Urinary bladder (tissue), 4 donors: ENCODE measurements around the gene IPPK. TPM values are rescaled to one million over a fixed set of nuclear protein-coding genes. Genes with fewer than 3 reads are reported as not detected.

Experiments
- DNase-seq: peaks from one replicate; pipeline ENCODE4 v3.0.0-alpha.2; 2015; ENCODE audit errors: extremely low spot score
- H3K27ac ChIP-seq: one replicate; pipeline ENCODE4 v1.5.1; 2013; ENCODE audit warnings: low read depth, mild to moderate bottlenecking, moderate library complexity
- H3K36me3 ChIP-seq: one replicate; pipeline ENCODE4 v1.6.1; 2013; ENCODE audit warnings: mild to moderate bottlenecking, moderate library complexity; ENCODE audit not compliant: insufficient read depth
- H3K4me1 ChIP-seq: one replicate; pipeline ENCODE4 v1.6.1; 2013; ENCODE audit warnings: mild to moderate bottlenecking, moderate library complexity; ENCODE audit not compliant: insufficient read depth
- H3K4me3 ChIP-seq: one replicate; pipeline ENCODE4 v1.5.1; 2013; ENCODE audit warnings: low read depth, low read length
- WGBS: extraction: QIAGEN DNeasy Blood & Tissue Kit; methylation state at CpG from one replicate; pipeline ENCODE4 v1.1.7; 2013; 5-methylcytosine and 5-hydroxymethylcytosine counted together
- polyA plus RNA-seq: library from polyadenylated mRNA; stranded (reverse); fragments of 200-250 nt; gene quantifications from one replicate; pipeline ENCODE4 v1.2.3, GENCODE V29; 2013
- total RNA-seq: library from RNA; depleted of rRNA; stranded (reverse); fragments of >200 nt; gene quantifications from one replicate; pipeline ENCODE4 v1.2.3, GENCODE V29; 2014
- donor health status: healthy with polysubstance abuse.
- donor health status: healthy.

The IPPK gene
- total and polyA plus RNA-seq, 2 donors: 5.3 to 10.1 TPM

DNA sequence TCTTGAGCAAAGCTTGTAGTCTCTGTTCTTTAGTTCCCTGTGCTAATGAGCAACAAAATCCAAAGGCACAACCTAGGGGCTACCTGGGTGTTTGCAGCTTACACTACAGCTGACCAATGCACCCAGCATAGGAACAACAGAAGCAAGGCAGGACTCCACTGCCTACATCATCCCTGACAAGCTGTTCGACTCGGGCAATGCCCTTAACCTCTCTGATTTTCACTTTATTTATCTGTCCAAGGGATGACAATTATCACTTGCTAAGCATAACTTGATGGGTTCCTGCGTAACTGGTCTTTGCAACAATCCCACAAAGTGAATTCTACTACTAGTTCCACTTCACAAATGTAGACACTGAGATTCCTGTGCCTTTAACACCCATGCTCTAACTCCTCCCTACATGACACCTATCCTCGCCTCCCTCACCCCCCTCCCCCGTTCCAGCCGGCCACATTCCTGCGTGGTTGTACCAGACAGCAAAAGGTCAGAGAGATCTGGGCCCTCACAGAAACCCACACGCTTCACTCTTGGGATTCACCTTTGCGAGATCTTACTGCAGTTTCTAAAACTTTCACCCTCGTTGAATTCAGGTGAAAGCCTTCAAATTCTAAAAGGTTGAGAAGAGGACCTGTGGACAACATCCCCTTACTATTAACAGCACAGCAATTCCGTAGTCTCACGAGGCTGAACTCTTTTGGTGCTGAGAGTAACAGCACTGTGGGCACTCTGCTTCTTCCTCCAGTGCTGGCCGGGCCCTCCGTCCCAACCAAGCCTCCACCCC is 995 bp downstream of the IPPK start:
- WGBS: 18% methylated on average over 14 of the region's 14 CpGs
- Histone ChIP-seq H3K36me3 (no peaks in the 10 kb centered on the region), H3K27ac (no peak overlapping the region), H3K4me3 (peak overlapping the region; percentile 82), H3K4me1 (no peaks in the 10 kb centered on the region)
- DNase-seq: no peak

DNA sequence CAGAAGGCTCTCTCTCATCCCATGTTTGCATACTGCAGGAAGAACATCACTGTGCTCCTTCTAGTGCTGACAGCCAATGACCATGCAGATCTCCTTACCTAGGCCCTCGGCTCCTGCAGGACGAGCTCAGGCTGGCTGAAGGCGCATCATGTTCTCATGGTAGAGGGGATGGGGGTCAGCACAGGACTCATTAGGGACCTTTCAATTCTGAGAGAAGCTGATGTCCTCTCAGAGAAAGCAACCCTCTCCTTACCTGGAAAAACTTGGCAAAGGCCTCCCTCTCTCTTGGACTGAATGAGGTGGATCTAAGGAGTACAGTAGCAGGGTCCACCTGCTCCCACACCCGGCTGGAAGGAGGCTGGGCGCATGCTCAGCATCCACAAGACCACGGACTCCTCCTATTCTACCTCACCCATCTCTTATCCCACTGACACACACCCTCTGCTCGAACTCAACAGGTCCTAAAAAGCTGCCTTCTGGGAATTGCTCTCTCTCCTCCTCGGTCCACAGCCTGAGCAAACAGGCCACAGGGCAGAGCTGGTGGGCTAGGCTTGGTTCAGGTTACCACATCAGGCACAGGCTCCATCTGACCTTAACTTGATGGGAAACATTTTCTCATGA is 2.9 kb downstream of the IPPK start:
- DNase-seq: no peak
- WGBS: 91% methylated on average over 8 of the region's 8 CpGs
- H3K27ac ChIP-seq: no peak overlapping the region

DNA sequence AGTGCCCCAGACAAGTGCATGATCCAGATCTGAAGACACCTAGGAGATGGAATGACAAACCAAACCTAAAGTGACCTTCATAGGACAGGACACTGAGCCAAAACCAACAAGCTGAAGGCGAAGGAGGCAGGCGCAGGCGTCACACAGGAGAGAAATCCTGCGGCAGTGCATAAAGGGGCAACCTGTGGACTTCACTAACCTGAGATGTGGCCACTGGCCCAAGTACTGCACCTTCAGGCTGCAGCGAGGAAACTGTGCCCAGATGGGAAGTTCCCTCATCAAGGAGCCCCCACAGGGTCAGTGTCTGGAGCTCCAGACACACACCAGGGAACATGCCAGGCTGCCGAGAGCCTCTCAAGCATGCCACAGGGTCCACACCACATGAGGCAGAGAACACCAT is 3.7 kb downstream of the IPPK start:
- WGBS: 91% methylated on average over 6 of the region's 6 CpGs
- H3K4me1 ChIP-seq: no peaks in the 10 kb centered on the region
- H3K4me3 ChIP-seq: no peak overlapping the region

More for the DNA sequence above, 2.9 kb downstream of the IPPK start:
- Histone ChIP-seq H3K4me3 (no peak overlapping the region), H3K4me1 (no peaks in the 10 kb centered on the region), H3K36me3 (no peaks in the 10 kb centered on the region)

DNA sequence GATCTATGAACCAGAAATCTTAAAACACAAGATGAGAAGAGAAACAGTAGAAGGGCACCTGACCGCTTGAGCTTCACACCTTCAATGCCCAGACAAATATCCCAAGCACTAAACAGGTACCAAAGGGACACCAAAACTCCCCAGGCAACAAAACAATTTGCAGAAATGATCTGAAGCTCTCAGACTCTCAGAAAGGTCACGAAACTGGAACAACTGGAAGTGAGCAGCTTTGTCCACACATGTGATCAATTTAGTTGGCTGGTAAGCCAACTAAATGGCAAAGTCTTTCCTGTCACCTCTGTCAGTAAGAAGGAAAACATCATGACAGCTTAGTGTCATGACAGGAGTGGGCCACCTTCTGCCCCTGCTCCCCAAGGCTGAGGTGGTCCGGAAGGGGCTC is 4.1 kb downstream of the IPPK start:
- WGBS: 86% methylated on average over 3 of the region's 3 CpGs
- no peak for DNase-seq
- H3K36me3 ChIP-seq: no peaks in the 10 kb centered on the region
- H3K4me3 ChIP-seq: no peak overlapping the region
- no peak overlapping the region for H3K27ac ChIP-seq
- H3K4me1 ChIP-seq: no peaks in the 10 kb centered on the region

More for the DNA sequence above, 3.7 kb downstream of the IPPK start:
- DNase-seq: no peak
- Histone ChIP-seq H3K27ac (no peak overlapping the region), H3K36me3 (no peaks in the 10 kb centered on the region)

DNA sequence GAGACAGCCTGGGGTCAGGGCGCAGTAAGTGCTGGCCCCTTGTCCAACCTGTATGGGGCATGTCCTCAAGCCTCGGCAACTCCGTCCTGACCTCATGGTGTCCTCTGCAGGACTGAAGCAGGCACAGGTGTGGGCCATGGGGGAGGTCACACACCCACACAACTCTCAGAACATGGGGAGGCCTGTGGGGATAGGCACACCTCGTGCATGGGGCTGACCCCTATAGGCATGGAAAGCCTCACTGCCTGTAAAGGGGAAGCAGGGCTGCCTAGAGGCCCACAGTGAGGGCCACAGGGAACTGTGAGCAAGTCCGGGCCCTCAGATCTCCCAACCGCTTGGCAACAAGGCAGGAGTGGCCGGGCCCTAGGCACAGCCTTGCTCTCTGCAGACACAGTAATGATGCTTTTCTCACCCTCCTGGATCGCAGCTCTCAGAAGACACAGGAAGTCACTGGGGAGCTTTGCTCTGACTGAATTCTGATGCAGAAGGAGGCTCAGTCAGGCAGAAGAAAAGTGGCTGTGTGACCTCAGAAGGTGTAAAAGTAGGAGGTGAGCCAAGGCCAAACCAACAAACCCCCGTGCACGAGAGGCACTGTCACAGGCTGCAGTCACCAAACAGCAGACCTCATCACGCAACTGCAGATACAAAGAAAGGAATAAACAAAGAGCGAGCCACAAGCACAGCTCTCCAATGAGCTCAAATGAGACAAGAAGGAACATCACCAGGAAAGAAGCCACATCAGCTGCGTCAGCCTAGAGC is 5.4 kb downstream of the IPPK start:
- Histone ChIP-seq H3K27ac (no peak overlapping the region), H3K4me3 (no peak overlapping the region), H3K36me3 (no peaks in the 10 kb centered on the region), H3K4me1 (no peaks in the 10 kb centered on the region)
- WGBS: 78% methylated on average over 13 of the region's 13 CpGs
- DNase-seq: no peak

DNA sequence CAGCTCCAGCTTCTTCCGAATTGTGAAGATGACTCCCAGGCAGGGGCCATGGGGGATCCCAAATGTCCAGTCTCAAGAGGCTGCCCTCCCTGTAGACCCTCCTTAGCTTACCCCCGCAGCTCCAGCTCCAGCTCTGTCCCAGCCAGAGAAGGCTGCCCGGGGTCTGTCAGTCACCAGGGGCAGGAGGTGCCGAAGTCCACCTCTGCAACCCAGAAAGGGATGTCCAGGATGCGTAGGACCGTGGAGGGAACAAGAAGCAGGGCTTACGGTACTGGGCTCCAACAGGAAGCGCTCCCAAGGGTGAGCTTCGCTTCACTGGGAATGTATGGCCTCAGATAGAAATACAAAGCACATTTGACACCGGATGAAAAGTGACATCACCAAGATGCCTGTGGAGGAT is 6.0 kb downstream of the IPPK start:
- Histone ChIP-seq H3K4me3 (no peak overlapping the region), H3K27ac (no peak overlapping the region), H3K4me1 (no peaks in the 10 kb centered on the region), H3K36me3 (no peaks in the 10 kb centered on the region)
- 92% methylated on average over 10 of the region's 10 CpGs for WGBS
- no peak for DNase-seq

DNA sequence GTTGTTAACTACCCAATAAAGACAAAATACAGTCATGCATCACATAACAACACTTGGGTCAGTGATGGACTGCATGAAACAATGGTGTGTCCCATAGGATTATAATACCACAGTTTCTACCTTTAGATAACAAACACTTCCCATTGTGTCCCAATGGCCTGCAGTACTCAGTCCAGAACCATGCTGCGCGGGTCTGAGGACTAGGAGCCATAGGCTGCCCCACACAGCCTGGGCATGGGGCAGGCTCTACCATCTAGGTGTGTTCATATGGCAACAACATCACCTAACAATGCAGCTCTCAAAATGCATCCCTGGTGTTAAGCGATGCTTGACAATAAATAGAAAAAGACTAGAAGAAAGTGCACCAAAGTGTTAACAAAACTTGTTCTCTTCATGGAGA is 6.8 kb downstream of the IPPK start:
- Histone ChIP-seq H3K4me3 (no peak overlapping the region), H3K36me3 (no peaks in the 10 kb centered on the region), H3K4me1 (no peaks in the 10 kb centered on the region), H3K27ac (no peak overlapping the region)
- WGBS: 96% methylated on average over 3 of the region's 3 CpGs
- DNase-seq: no peak

DNA sequence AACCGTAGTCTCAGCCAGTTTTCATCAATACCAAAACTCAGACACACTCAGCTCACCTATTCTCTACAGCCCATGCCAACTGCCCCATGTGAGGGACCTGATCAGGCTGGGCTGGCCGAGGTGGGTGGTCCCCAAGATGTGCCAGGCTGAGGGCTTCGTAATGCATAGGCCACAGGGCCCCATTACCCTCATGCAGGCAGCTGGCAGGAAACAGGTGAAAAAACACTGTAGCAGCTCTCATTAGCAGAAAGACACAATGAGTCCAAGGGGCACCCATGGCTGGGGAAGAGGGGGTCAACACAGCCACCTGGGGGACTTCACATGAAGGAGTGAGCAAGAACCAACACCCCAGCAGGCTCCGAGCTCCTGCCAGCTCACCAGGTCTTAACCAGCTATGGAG is 8.2 kb downstream of the IPPK start:
- Histone ChIP-seq H3K27ac (no peak overlapping the region), H3K4me3 (no peak overlapping the region), H3K36me3 (no peaks in the 10 kb centered on the region), H3K4me1 (no peaks in the 10 kb centered on the region)
- 92% methylated on average over 4 of the region's 4 CpGs for WGBS
- DNase-seq: no peak

DNA sequence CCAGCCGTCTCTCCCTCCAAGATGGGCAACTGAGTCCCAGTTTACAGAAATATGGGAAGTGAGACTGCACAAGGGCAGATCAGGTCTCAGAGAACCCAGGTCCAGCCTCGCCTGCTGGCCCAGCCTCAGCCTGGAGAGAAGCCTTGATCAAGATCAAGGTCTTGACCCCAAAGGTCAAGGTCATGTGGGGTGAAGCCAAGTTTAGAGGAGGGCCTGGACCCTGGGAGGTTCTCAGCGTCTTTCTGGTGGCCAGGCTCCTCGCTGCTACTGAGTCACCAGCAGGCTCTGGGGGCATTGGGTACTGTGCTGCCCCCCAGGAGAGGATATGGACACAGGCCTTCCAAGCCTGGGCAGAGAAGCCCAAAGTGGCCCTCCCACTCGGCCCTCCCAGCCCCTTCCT is 8.8 kb downstream of the IPPK start:
- Histone ChIP-seq H3K4me1 (no peaks in the 10 kb centered on the region), H3K36me3 (no peaks in the 10 kb centered on the region), H3K27ac (no peak overlapping the region), H3K4me3 (no peak overlapping the region)
- DNase-seq: no peak
- 85% methylated on average over 5 of the region's 5 CpGs for WGBS

DNA sequence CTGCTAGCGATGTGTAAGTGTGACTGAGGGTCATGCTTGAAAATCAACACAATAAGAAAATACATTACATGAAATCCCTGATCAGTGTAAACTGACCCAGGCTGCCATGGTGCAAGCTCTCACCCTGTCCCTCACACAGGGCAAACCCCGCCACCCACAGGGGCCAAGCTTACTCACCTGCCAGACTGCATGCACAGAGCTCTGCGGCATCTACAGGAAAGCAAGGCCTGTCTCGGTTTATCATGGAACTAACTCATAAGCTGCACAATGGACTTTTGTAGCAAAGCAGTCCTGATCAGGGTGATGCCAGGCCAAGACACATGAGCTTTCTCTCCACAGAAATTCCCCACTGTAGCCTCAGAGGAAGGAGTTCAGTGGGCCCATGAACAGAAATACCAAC is 9.7 kb downstream of the IPPK start:
- 82% methylated on average over 4 of the region's 4 CpGs for WGBS
- H3K27ac ChIP-seq: no peak overlapping the region
- H3K4me3 ChIP-seq: no peak overlapping the region
- H3K36me3 ChIP-seq: no peaks in the 10 kb centered on the region
- DNase-seq: no peak
- H3K4me1 ChIP-seq: no peaks in the 10 kb centered on the region

DNA sequence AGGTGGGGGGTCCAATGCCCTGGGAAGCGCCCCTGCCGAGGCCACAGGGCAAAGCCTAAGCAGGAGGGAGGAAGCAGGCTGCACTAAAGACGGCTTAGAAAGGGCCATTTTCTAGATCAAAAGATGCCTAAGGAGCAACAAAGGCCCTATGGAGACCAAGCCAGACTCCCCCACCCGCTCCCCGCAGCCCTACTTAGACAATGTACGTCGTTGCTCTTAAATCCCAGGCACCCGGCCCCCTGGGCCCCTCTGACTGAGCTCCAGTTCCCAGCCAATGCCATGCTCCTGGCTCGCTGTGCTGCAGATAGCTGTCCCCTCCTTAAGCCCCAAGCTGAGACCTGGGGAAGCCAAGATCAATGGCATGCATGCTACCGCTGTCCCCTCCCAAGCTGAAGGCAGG is 10.3 kb downstream of the IPPK start:
- Histone ChIP-seq H3K4me3 (no peak overlapping the region), H3K36me3 (no peaks in the 10 kb centered on the region), H3K27ac (no peak overlapping the region), H3K4me1 (no peaks in the 10 kb centered on the region)
- DNase-seq: no peak
- WGBS: 76% methylated on average over 10 of the region's 10 CpGs

DNA sequence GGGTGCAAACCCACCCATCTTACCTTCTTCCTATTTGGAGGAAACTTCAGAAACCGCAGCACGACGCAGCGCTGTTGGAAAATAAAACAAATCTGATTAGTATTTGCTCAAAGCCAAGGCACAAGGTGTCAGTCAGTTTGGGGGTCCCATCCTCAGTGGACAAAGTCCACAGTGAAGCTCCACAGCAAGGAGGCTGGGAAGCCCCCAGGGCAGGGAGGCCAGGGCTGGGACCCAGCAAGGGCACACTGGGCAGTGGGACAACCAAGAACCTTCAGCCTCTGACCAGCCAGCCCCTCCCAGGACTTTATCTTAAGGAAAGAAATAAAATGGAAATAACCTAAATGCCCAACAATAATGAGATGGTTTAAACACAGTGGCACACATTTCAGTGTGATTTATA is 11.3 kb downstream of the IPPK start:
- Histone ChIP-seq H3K27ac (no peak overlapping the region), H3K4me3 (no peak overlapping the region), H3K4me1 (no peaks in the 10 kb centered on the region), H3K36me3 (no peaks in the 10 kb centered on the region)
- WGBS: 98% methylated on average over 4 of the region's 4 CpGs
- no peak for DNase-seq

DNA sequence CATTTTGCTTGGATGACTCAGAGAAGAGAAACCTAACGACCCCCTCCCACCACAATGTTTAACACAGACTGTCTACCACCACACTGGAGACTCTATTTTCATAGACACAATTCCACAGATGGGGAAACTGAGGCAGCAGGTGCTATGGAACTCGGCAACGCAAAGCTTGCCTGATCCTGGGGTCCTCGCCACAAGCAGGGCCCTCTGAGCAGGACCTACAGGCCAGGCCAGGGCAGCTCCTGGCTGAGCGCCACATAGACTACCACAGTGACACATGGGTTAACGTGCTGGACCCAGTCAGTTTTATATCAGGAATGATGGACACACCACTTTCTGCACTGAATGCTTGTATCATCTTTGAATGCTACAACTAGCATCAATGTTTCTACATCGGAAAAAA is 11.8 kb downstream of the IPPK start:
- WGBS: 95% methylated on average over 7 of the region's 7 CpGs

More for the DNA sequence above, 11.8 kb downstream of the IPPK start:
- Histone ChIP-seq H3K4me3 (no peak overlapping the region), H3K36me3 (no peaks in the 10 kb centered on the region), H3K4me1 (no peaks in the 10 kb centered on the region), H3K27ac (no peak overlapping the region)
- no peak for DNase-seq
